HepG2 (cell line): ENCODE measurements around the gene DUSP7. TPM values are rescaled to one million over a fixed set of nuclear protein-coding genes. Genes with fewer than 3 reads are reported as not detected.

Experiments
- CBX2 ChIP-seq, 2 experiments: fragments of 200-600 bp in 1 of 2; sonication (generic); formaldehyde crosslinking in 1 of 2; IDR thresholded peaks; 2 replicates each; pipeline versions ENCODE4 v1.7.0 to v1.8.1; 2018 to 2022; ENCODE audit warnings: low read depth in 2 of 2, low read length in 1 of 2, mild to moderate bottlenecking in 1 of 2, missing genetic modification reagents in 1 of 2
- FOXA1 ChIP-seq, 2 experiments: fragments of 450-650 bp in 1 of 2; sonication (generic) in 1 of 2; formaldehyde crosslinking in 1 of 2; IDR thresholded peaks; 2 replicates each; pipeline versions ENCODE4 v1.4.0 to v1.6.1; 2016 to 2020; ENCODE audit warnings: missing genetic modification reagents in 1 of 2
- FOXO1 ChIP-seq: sonication (generic); formaldehyde crosslinking; IDR thresholded peaks from 2 replicates; pipeline ENCODE4 v1.4.0; 2020; ENCODE audit warnings: missing genetic modification reagents
- HDAC1 ChIP-seq: sonication (generic); formaldehyde crosslinking; IDR thresholded peaks from 2 replicates; pipeline ENCODE4 v1.5.1; 2020; ENCODE audit warnings: mild to moderate bottlenecking, missing genetic modification reagents
- HNRNPLL ChIP-seq: fragments of 200-400 bp; formaldehyde crosslinking; IDR thresholded peaks from 2 replicates; pipeline ENCODE4 v1.6.1; 2017; ENCODE audit warnings: mild to moderate bottlenecking, low read depth, low read length; ENCODE audit not compliant: poor library complexity, severe bottlenecking
- HOXA3 ChIP-seq: sonication (generic); formaldehyde crosslinking; IDR thresholded peaks from 2 replicates; pipeline ENCODE4 v1.5.0; 2020; ENCODE audit warnings: missing genetic modification reagents
- KDM2A ChIP-seq: sonication (generic); formaldehyde crosslinking; IDR thresholded peaks from 2 replicates; pipeline ENCODE4 v1.4.0; 2020; ENCODE audit warnings: low read depth, missing genetic modification reagents, borderline replicate concordance
- MAZ ChIP-seq, 2 experiments: sonication (generic) in 1 of 2; formaldehyde crosslinking in 1 of 2; IDR thresholded peaks; 2 replicates each; pipeline versions ENCODE4 v1.5.0 to v1.6.1; 2012 to 2020; ENCODE audit warnings: low read depth in 2 of 2, mild to moderate bottlenecking in 2 of 2, borderline replicate concordance in 1 of 2, improper control_type of control experiment in 1 of 2, low read length in 1 of 2, missing genetic modification reagents in 1 of 2, moderate library complexity in 1 of 2
- POLR2G ChIP-seq: fragments of 200-400 bp; formaldehyde crosslinking; IDR thresholded peaks from 2 replicates; pipeline ENCODE4 v1.6.1; 2018; ENCODE audit warnings: mild to moderate bottlenecking, low read depth, low read length, moderate library complexity
- RBAK ChIP-seq: sonication (generic); formaldehyde crosslinking; IDR thresholded peaks from 2 replicates; pipeline ENCODE4 v1.5.1; 2020; ENCODE audit warnings: mild to moderate bottlenecking, missing genetic modification reagents
- RBFOX2 ChIP-seq: fragments of 200-400 bp; formaldehyde crosslinking; IDR thresholded peaks from 2 replicates; pipeline ENCODE4 v1.6.1; 2017; ENCODE audit warnings: low read depth, mild to moderate bottlenecking, low read length
- TBX2 ChIP-seq: sonication (generic); formaldehyde crosslinking; IDR thresholded peaks from 2 replicates; pipeline ENCODE4 v1.5.0; 2020; ENCODE audit warnings: missing genetic modification reagents, mild to moderate bottlenecking, borderline replicate concordance
- ZFP36L1 ChIP-seq: sonication (generic); formaldehyde crosslinking; IDR thresholded peaks from 2 replicates; pipeline ENCODE4 v1.8.0; 2022; ENCODE audit warnings: mild to moderate bottlenecking, missing genetic modification reagents, moderate library complexity
- ZFY ChIP-seq: sonication (generic); formaldehyde crosslinking; IDR thresholded peaks from 2 replicates; pipeline ENCODE4 v1.4.0; 2020; ENCODE audit warnings: missing genetic modification reagents
- ZNF292 ChIP-seq: sonication (generic); formaldehyde crosslinking; IDR thresholded peaks from 2 replicates; pipeline ENCODE4 v1.8.1; 2022; ENCODE audit warnings: mild to moderate bottlenecking, low read depth, missing genetic modification reagents, borderline replicate concordance
- ZNF468 ChIP-seq: sonication (generic); formaldehyde crosslinking; IDR thresholded peaks from 2 replicates; pipeline ENCODE4 v1.8.0; 2022; ENCODE audit warnings: mild to moderate bottlenecking, moderate library complexity, missing genetic modification reagents
- polyA plus RNA-seq, 8 experiments: library from polyadenylated mRNA; depleted of rRNA in 3 of 8; stranded (reverse) in 7 of 8; unstranded in 1 of 8; fragments of >200 nt; fragmentation: Illumina TruSeq in 4 of 8; extraction: Trizol in 4 of 8; gene quantifications; 2 replicates each; pipeline versions ENCODE4 v1.2.1 to v1.2.3, GENCODE V29; 2011 to 2016; ENCODE audit warnings: low read depth in 4 of 8, missing spikeins in 1 of 8, mixed read lengths in 1 of 8; ENCODE audit not compliant: insufficient read depth in 1 of 8
- total RNA-seq, 5 experiments: library from RNA; depleted of rRNA; stranded (reverse); fragments of >200 nt; fragmentation: Illumina TruSeq; extraction: Trizol; gene quantifications; 2 replicates each; pipeline ENCODE4 v1.2.3, GENCODE V29; 2016; ENCODE audit warnings: low read depth in 1 of 5
- TF ChIP-seq, protein P1 (sequence below): sonication (generic); formaldehyde crosslinking; conservative IDR thresholded peaks from 2 replicates; pipeline ENCODE4 v1.8.0; 2022; ENCODE audit warnings: mild to moderate bottlenecking, moderate library complexity, missing genetic modification reagents
- TF ChIP-seq, protein P2 (sequence below): sonication (generic); formaldehyde crosslinking; IDR thresholded peaks from 2 replicates; pipeline ENCODE4 v1.8.0; 2022; ENCODE audit warnings: missing genetic modification reagents, low read depth, mild to moderate bottlenecking, borderline replicate concordance
- TF ChIP-seq, protein P3 (sequence below): IDR thresholded peaks from 2 replicates; pipeline ENCODE4 v1.6.1; 2016
- TF ChIP-seq, protein P4 (sequence below): IDR thresholded peaks from 2 replicates; pipeline ENCODE4 v1.6.1; 2016; ENCODE audit warnings: missing compliant biosample characterization, missing genetic modification reagents, borderline replicate concordance
- TF ChIP-seq, protein P5 (sequence below), 2 experiments: fragments of 450-650 bp in 1 of 2; sonication (generic) in 1 of 2; formaldehyde crosslinking; IDR thresholded peaks; 2 replicates each; pipeline versions ENCODE4 v1.5.0 to v1.8.0; 2020 to 2022; ENCODE audit warnings: mild to moderate bottlenecking in 1 of 2, missing genetic modification reagents in 1 of 2
- TF ChIP-seq, protein P6 (sequence below): sonication (generic); formaldehyde crosslinking; IDR thresholded peaks from 2 replicates; pipeline ENCODE4 v1.5.1; 2020; ENCODE audit warnings: missing genetic modification reagents, mild to moderate bottlenecking, borderline replicate concordance

The DUSP7 gene
- total and polyA plus RNA-seq, 2 of the 13 experiments (the other 11 are each of a cell fraction or from before 2014, with no cell fraction given): 6.6 to 8.8 TPM

DNA sequence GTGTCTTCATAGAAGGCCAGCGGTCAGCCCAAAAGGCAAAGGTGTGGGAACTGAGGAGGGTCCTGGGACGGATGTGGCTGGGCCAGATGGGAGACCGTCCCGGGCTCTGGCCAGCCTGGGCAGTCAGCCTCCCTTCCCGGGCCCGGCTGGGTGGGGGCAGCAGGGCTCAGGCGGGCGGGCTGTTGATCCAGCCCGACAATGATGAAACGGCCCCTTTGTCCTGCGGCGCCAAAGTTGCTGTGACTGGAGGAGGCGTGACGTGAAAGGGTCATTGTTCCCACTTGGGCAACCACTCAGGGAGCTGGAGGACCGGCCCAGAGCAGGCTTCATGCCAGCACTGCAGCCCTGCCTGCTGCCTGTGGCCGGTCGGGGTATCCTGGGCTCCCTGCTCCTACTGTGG lies 16.5 kb downstream of the DUSP7 start (continued):
- no peak for TF ChIP-seq FOXA1 (IDR thresholded peaks at IDR 0.05)
- TF ChIP-seq FOXA1 (CRISPR knock-in tag; IDR thresholded peaks at IDR 0.05): peak; percentile 83
- TF ChIP-seq, protein P1, sequence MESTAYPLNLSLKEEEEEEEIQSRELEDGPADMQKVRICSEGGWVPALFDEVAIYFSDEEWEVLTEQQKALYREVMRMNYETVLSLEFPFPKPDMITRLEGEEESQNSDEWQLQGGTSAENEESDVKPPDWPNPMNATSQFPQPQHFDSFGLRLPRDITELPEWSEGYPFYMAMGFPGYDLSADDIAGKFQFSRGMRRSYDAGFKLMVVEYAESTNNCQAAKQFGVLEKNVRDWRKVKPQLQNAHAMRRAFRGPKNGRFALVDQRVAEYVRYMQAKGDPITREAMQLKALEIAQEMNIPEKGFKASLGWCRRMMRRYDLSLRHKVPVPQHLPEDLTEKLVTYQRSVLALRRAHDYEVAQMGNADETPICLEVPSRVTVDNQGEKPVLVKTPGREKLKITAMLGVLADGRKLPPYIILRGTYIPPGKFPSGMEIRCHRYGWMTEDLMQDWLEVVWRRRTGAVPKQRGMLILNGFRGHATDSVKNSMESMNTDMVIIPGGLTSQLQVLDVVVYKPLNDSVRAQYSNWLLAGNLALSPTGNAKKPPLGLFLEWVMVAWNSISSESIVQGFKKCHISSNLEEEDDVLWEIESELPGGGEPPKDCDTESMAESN: 0 out of 2 replicates have a peak, but pooled peaks have one; percentile 42
- TF ChIP-seq RBFOX2: peak; percentile 67
- TF ChIP-seq, protein P2, sequence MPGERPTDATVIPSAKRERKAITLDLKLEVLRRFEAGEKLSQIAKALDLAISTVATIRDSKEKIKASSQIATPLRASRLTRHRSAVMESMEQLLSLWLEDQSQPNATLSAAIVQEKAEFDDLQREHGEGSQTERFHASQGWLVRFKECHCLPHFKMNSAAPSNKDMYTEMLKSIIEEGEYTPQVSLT: no peak
- no peak for TF ChIP-seq ZNF468
- 0 out of 2 replicates have a peak, but pooled peaks have one; percentile 41 for TF ChIP-seq ZNF292
- TF ChIP-seq KDM2A (CRISPR knock-in tag): peak; percentile 53; the same call in 1 of the 2 replicates
- peak; percentile 17; the same call in 1 of the 2 replicates for TF ChIP-seq ZFY (CRISPR knock-in tag)
- TF ChIP-seq, protein P3, sequence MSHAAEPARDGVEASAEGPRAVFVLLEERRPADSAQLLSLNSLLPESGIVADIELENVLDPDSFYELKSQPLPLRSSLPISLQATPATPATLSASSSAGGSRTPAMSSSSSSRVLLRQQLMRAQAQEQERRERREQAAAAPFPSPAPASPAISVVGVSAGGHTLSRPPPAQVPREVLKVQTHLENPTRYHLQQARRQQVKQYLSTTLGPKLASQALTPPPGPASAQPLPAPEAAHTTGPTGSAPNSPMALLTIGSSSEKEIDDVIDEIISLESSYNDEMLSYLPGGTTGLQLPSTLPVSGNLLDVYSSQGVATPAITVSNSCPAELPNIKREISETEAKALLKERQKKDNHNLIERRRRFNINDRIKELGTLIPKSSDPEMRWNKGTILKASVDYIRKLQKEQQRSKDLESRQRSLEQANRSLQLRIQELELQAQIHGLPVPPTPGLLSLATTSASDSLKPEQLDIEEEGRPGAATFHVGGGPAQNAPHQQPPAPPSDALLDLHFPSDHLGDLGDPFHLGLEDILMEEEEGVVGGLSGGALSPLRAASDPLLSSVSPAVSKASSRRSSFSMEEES: 0 out of 2 replicates have a peak, but pooled peaks have one; percentile 22
- peak; percentile 88 for TF ChIP-seq FOXO1 (CRISPR knock-in tag)
- peak; percentile 46 for TF ChIP-seq HNRNPLL
- peak; percentile 85; the same call in 1 of the 2 replicates for TF ChIP-seq RBAK (CRISPR knock-in tag)
- TF ChIP-seq MAZ (IDR thresholded peaks at IDR 0.05; ENCODE audit: borderline replicate concordance, low read depth, low read length): peak; percentile 71; the same call in 1 of the 2 replicates
- peak; percentile 43; the same call in 1 of the 2 replicates for TF ChIP-seq MAZ (CRISPR knock-in tag; IDR thresholded peaks at IDR 0.05; ENCODE audit: low read depth)
- TF ChIP-seq HOXA3 (CRISPR knock-in tag): peak; percentile 76
- TF ChIP-seq, protein P4, sequence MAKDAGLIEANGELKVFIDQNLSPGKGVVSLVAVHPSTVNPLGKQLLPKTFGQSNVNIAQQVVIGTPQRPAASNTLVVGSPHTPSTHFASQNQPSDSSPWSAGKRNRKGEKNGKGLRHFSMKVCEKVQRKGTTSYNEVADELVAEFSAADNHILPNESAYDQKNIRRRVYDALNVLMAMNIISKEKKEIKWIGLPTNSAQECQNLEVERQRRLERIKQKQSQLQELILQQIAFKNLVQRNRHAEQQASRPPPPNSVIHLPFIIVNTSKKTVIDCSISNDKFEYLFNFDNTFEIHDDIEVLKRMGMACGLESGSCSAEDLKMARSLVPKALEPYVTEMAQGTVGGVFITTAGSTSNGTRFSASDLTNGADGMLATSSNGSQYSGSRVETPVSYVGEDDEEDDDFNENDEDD (CRISPR knock-in tag): peak; percentile 89; the same call in 1 of the 2 replicates
- TF ChIP-seq ZFP36L1 (CRISPR knock-in tag): no peak
- TF ChIP-seq HDAC1: peak; percentile 83
- TF ChIP-seq, protein P5, sequence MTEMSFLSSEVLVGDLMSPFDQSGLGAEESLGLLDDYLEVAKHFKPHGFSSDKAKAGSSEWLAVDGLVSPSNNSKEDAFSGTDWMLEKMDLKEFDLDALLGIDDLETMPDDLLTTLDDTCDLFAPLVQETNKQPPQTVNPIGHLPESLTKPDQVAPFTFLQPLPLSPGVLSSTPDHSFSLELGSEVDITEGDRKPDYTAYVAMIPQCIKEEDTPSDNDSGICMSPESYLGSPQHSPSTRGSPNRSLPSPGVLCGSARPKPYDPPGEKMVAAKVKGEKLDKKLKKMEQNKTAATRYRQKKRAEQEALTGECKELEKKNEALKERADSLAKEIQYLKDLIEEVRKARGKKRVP (CRISPR knock-in tag; IDR thresholded peaks at IDR 0.05): peak in 1 of 2 experiments; percentile 65; a peak in 2 of 4 replicates
- TF ChIP-seq TBX2 (CRISPR knock-in tag): peak; percentile 89
- TF ChIP-seq, protein P6, sequence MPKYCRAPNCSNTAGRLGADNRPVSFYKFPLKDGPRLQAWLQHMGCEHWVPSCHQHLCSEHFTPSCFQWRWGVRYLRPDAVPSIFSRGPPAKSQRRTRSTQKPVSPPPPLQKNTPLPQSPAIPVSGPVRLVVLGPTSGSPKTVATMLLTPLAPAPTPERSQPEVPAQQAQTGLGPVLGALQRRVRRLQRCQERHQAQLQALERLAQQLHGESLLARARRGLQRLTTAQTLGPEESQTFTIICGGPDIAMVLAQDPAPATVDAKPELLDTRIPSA (CRISPR knock-in tag): no peak
- no peak for TF ChIP-seq CBX2 (IDR thresholded peaks at IDR 0.05; ENCODE audit: low read depth, low read length)
- TF ChIP-seq CBX2 (CRISPR knock-in tag; IDR thresholded peaks at IDR 0.05; ENCODE audit: low read depth): no peak
- TF ChIP-seq POLR2G: peak; percentile 63
